ENCODE measurements around the gene DLG2.

The DLG2 gene

DNA sequence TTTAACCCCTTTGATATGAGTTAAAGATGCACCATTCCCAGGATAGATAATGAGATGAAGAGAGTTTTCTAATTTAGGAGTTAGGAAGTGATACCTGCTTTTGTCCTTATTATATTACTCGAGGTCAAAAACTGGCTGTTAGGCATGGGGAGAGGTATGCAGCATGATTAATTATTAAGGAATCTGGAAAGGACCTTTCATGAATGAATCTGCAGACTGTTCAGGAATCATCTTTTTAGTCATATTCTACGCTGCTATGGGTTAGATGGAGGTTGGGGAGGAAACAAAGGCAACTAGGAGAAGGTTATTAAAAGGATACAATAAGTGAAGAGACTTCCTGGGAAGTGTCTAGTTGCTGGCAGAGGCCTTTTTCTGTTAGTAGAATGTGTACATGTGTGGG lies 1848.5 kb downstream of the DLG2 start:
- Histone ChIP-seq H3K4me2 (ENCODE audit: low read length) (no peak overlapping the region), H3K4me1 (ENCODE audit: control insufficient read depth, low read length) (no peaks in the 10 kb centered on the region), H3K9me2 (replicated peaks; ENCODE audit: control insufficient read depth, low read length) (no peaks in the 10 kb centered on the region), H3K27ac (ENCODE audit: low read depth, low read length) (no peak overlapping the region), H3K36me3 (ENCODE audit: control insufficient read depth, low read length) (no peaks in the 10 kb centered on the region), H3K4me3 (ENCODE audit: low read length) (no peak overlapping the region), H3K9me3 (ENCODE audit: control insufficient read depth, insufficient read depth, low read length) (no peaks in the 10 kb centered on the region), H4K20me1 (ENCODE audit: control insufficient read depth, insufficient read depth, low read depth, low read length) (no peaks in the 10 kb centered on the region), H3K79me2 (ENCODE audit: control insufficient read depth, low read length) (no peaks in the 10 kb centered on the region), H3F3A (ENCODE audit: control insufficient read depth, insufficient read depth) (no peaks in the 10 kb centered on the region), H3K27me3 (ENCODE audit: control insufficient read depth, low read length) (peaks cover 14% of the 10 kb centered on the region)
- TF ChIP-seq, protein P1, sequence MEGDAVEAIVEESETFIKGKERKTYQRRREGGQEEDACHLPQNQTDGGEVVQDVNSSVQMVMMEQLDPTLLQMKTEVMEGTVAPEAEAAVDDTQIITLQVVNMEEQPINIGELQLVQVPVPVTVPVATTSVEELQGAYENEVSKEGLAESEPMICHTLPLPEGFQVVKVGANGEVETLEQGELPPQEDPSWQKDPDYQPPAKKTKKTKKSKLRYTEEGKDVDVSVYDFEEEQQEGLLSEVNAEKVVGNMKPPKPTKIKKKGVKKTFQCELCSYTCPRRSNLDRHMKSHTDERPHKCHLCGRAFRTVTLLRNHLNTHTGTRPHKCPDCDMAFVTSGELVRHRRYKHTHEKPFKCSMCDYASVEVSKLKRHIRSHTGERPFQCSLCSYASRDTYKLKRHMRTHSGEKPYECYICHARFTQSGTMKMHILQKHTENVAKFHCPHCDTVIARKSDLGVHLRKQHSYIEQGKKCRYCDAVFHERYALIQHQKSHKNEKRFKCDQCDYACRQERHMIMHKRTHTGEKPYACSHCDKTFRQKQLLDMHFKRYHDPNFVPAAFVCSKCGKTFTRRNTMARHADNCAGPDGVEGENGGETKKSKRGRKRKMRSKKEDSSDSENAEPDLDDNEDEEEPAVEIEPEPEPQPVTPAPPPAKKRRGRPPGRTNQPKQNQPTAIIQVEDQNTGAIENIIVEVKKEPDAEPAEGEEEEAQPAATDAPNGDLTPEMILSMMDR (IDR thresholded peaks at IDR 0.05; ENCODE audit: low read depth, low read length, poor library complexity, severe bottlenecking) = no peak
- TF ChIP-seq EZH2phosphoT487 (IDR thresholded peaks at IDR 0.05; ENCODE audit: borderline replicate concordance, low read length) = no peak

DNA sequence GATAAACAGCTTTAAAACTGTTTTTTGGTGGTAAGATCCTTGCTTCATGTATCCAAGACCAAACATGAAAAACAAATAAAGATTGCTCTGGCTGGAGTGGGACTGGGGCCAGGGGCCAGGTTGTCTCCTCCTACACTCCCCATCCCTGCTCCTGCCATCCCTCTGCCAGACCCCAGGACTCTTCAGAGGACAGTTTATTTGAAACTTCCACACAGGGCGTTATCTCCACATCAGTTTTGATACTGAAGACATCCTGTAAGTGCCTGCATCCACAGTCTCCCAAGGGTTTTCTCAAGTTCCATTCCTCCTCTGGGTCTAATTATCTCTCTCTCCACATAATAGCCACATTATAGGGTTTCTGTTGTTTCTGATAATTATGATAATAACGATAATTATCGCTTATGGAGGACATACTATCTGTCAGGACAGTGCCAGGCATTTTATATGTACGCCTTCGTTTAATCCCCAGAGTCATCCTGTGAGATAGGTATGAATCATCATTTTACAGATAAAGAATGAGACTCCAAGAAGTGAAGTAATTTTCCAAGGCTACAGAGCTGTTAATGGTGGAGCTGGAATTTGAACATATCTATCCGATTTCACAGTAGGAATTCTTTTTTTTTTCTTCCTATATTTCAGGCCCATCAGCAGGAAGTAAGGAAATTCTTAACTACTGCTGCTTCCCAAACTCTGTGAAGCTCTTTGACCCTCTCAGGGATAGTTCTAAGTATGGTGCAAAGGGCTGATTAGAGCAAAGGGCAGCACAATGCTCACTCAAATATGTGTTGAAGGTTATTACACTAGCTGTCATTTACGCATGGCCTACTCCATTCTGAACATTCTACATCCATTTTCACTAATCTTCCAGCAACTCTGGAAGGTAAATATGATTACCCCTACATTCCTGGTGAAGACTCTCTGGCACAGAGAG lies 1852.9 kb downstream of the DLG2 start:
- Histone ChIP-seq H3K9me3 (ENCODE audit: control insufficient read depth, insufficient read depth, low read length) (no peaks in the 10 kb centered on the region), H3K27ac (ENCODE audit: low read depth, low read length) (no peak overlapping the region), H3K27me3 (ENCODE audit: control insufficient read depth, low read length) (peaks cover 2% of the 10 kb centered on the region; the same call in 1 of the 2 replicates), H4K20me1 (ENCODE audit: control insufficient read depth, insufficient read depth, low read depth, low read length) (no peaks in the 10 kb centered on the region), H3K4me2 (ENCODE audit: low read length) (no peak overlapping the region), H3F3A (ENCODE audit: control insufficient read depth, insufficient read depth) (no peaks in the 10 kb centered on the region), H3K4me3 (ENCODE audit: low read length) (no peak overlapping the region), H3K9me2 (replicated peaks; ENCODE audit: control insufficient read depth, low read length) (no peaks in the 10 kb centered on the region), H3K79me2 (ENCODE audit: control insufficient read depth, low read length) (no peaks in the 10 kb centered on the region), H3K4me1 (ENCODE audit: control insufficient read depth, low read length) (no peaks in the 10 kb centered on the region), H3K36me3 (ENCODE audit: control insufficient read depth, low read length) (no peaks in the 10 kb centered on the region)
- TF ChIP-seq, protein P1 (IDR thresholded peaks at IDR 0.05; ENCODE audit: low read depth, low read length, poor library complexity, severe bottlenecking) = no peak

DNA sequence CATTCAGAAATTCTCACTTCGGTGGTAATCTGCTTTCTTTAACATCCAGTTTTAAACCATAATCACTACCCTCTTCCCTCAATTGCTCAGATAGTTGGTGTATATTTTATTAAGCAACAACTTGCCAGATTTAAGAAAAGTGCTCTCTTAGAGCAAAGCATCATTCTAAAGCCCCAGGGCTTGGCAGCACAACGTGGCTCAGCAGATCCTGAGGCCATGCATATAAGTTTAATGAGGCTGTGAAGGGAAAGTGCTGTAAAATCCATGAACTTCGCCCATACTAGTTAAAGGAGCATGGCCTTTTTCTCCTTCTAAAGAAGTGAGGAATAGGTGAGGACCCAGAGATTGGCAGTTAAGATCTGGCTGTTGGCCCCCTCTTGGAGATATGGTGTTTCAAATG lies 1858.7 kb downstream of the DLG2 start:
- H3K27ac ChIP-seq (ENCODE audit: low read depth, low read length) = no peak overlapping the region

More for the DNA sequence above, 1858.7 kb downstream of the DLG2 start:
- Histone ChIP-seq H3K9me3 (ENCODE audit: control insufficient read depth, insufficient read depth, low read length) (no peaks in the 10 kb centered on the region), H3K4me2 (ENCODE audit: low read length) (no peak overlapping the region), H3K79me2 (ENCODE audit: control insufficient read depth, low read length) (no peaks in the 10 kb centered on the region), H3K4me3 (ENCODE audit: low read length) (no peak overlapping the region), H3K4me1 (ENCODE audit: control insufficient read depth, low read length) (no peaks in the 10 kb centered on the region), H3K9me2 (replicated peaks; ENCODE audit: control insufficient read depth, low read length) (no peaks in the 10 kb centered on the region), H4K20me1 (ENCODE audit: control insufficient read depth, insufficient read depth, low read depth, low read length) (no peaks in the 10 kb centered on the region), H3K36me3 (ENCODE audit: control insufficient read depth, low read length) (no peaks in the 10 kb centered on the region), H3K27me3 (ENCODE audit: control insufficient read depth, low read length) (no peaks in the 10 kb centered on the region), H3F3A (ENCODE audit: control insufficient read depth, insufficient read depth) (no peaks in the 10 kb centered on the region)
- TF ChIP-seq, protein P1 (IDR thresholded peaks at IDR 0.05; ENCODE audit: low read depth, low read length, poor library complexity, severe bottlenecking) = no peak
- TF ChIP-seq EZH2phosphoT487 (IDR thresholded peaks at IDR 0.05; ENCODE audit: borderline replicate concordance, low read length) = no peak

Data from DOHH2 (cell line).